HG02642 (cell line): ENCODE measurements around the gene SEC11A.

Experiments used
- ATAC-seq: cut with Tn5 transposase; IDR thresholded peaks from one replicate; pipeline ENCODE4 v1.9.1; 2021; ENCODE audit warnings: mild to moderate bottlenecking; ENCODE audit not compliant: unreplicated experiment, poor library complexity

The SEC11A gene

GRCh38 chr15:84740691-84741090 is 24.8 kb upstream of the SEC11A start:
- no peak for ATAC-seq

- no peak for ATAC-seq
Observed at GRCh38 chr15:84737005-84737404, 21.1 kb upstream of the SEC11A start.

GRCh38 chr15:84736375-84736774 is 20.4 kb upstream of the SEC11A start:
- peak; percentile 64 for ATAC-seq

- peak; percentile 27 for ATAC-seq
Observed at GRCh38 chr15:84735480-84736061, 19.6 kb upstream of the SEC11A start.

GRCh38 chr15:84734794-84735479 is 19.0 kb upstream of the SEC11A start:
- ATAC-seq: peak; percentile 65

GRCh38 chr15:84731774-84732173 is 15.8 kb upstream of the SEC11A start:
- no peak for ATAC-seq

- no peak for ATAC-seq
Observed at GRCh38 chr15:84727429-84727828, 11.5 kb upstream of the SEC11A start.

- ATAC-seq: no peak
Observed at GRCh38 chr15:84725001-84725491, 9.1 kb upstream of the SEC11A start.

GRCh38 chr15:84722628-84723027 is 6.7 kb upstream of the SEC11A start:
- no peak for ATAC-seq

GRCh38 chr15:84721371-84721770 is 5.4 kb upstream of the SEC11A start:
- ATAC-seq: no peak

GRCh38 chr15:84715441-84716035 is 401 bp downstream of the SEC11A start:
- ATAC-seq: peak; percentile 2

GRCh38 chr15:84714821-84715220 is 1.1 kb downstream of the SEC11A start:
- no peak for ATAC-seq

- ATAC-seq: no peak
Observed at GRCh38 chr15:84714372-84714771, 1.6 kb downstream of the SEC11A start.

GRCh38 chr15:84703808-84704207 is 12.1 kb downstream of the SEC11A start:
- no peak for ATAC-seq

GRCh38 chr15:84702961-84703482 is 12.9 kb downstream of the SEC11A start:
- no peak for ATAC-seq

- no peak for ATAC-seq
Observed at GRCh38 chr15:84699538-84700191, 16.3 kb downstream of the SEC11A start.

- no peak for ATAC-seq
Observed at GRCh38 chr15:84697236-84697990, 18.5 kb downstream of the SEC11A start.

- no peak for ATAC-seq
Observed at GRCh38 chr15:84696757-84697156, 19.2 kb downstream of the SEC11A start.

GRCh38 chr15:84690342-84690741 is 25.6 kb downstream of the SEC11A start:
- ATAC-seq: no peak

- ATAC-seq: no peak
Observed at GRCh38 chr15:84689858-84690257, 26.1 kb downstream of the SEC11A start.
